Femur (tissue), 1 donor: Measurements from ENCODE around the gene POLD2.

Experiments used
- DNase-seq: peaks from one replicate; pipeline ENCODE4 v3.0.0-alpha.2; 2017

POLD2 gene

DNA sequence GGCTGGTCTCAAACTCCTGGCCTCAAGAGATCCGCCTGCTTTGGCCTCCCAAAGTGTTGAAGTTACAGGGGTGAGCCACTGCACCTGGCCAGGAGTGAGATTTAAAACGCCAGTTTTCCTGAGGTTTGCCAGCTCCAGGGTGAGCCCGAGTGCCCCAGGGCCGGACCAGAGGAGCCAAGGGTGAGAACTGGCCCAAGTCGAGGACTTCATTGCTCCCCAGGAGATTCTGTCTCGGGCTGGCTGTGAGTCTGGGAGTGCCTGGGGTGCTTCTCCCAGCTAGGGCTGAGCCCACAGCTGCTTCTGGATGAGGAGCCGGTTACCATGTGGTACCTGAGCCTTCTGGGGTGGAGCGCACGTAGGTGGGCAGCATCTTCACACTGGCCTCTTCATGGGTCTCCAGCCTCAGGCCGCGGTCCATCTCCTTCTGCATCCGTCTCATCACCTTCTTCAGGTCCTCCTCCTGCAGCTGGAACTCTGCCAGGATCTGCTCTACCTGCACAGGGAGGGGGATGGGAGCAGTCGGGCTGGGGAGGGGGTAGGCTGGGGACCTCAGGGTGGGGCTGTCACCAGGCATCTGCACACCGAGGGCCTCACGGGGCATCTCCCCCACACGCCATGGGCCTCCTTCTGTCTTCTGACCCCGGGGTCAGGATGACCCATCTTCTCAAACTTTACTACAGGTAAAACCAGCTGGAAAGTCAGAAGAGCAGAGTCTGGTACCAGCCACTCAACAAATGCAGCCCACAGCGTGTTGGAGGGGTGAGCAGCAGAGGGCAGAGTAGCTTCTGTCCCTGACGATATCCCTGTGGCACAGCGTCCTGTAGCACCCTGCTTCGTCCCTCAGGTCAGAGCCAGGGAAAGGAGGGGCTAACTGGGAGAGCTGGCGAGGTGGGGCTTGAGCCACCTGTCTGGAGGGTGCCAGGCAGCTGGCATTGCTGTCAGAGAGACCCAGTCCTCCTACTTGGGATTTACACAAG lies 29.9 kb upstream of the POLD2 start:
- peak; percentile 15 for DNase-seq

DNA sequence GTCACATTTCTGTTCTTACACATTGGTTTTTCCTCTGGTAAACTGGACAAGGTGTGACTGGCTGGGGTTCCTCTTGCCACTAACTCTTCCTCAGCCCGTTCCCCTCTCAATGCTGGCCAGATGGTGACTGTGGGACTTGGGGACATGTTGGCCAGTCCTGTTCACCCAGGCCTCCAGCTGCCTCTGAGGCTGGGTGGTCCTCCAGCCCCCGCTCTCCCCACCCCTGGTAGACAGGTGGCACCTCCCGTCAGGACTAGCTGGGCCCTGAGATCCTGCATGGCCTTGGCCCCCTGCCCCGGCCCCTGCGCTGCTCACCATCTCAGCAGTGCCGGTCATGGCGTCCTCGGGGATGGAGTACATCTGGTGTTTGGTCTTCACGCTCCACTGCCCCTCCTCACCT lies 28.6 kb upstream of the POLD2 start:
- DNase-seq = no peak

GRCh38 chr7:44150966-44151941 lies 27.9 kb upstream of the POLD2 start:
- peak; percentile 27 for DNase-seq

GRCh38 chr7:44150466-44150832 lies 27.1 kb upstream of the POLD2 start:
- DNase-seq = peak; percentile 61

GRCh38 chr7:44149571-44150465 lies 26.5 kb upstream of the POLD2 start:
- peak; percentile 55 for DNase-seq

- DNase-seq = no peak
These were observed 25.7 kb upstream of the POLD2 start for GRCh38 chr7:44148961-44149536.

DNA sequence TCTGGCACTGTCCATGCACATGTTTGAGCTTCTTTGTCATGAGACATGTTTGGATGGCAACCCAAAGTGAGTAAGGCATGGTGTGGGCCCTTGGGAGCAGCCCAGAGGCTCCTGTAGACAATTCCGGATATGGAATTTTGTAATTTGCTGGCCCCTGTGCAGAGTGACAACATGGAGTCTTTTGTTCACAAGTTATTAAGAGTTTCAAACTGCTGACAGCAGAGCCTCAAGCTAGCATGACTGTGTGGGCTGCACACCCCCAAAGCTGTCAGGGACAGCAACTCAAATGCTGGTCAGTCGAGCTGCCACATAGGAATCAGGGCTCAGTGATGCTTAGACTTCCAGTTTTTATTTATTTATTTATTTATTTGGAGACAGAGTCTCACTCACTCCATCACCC lies 24.8 kb upstream of the POLD2 start:
- DNase-seq = peak; percentile 13

DNA sequence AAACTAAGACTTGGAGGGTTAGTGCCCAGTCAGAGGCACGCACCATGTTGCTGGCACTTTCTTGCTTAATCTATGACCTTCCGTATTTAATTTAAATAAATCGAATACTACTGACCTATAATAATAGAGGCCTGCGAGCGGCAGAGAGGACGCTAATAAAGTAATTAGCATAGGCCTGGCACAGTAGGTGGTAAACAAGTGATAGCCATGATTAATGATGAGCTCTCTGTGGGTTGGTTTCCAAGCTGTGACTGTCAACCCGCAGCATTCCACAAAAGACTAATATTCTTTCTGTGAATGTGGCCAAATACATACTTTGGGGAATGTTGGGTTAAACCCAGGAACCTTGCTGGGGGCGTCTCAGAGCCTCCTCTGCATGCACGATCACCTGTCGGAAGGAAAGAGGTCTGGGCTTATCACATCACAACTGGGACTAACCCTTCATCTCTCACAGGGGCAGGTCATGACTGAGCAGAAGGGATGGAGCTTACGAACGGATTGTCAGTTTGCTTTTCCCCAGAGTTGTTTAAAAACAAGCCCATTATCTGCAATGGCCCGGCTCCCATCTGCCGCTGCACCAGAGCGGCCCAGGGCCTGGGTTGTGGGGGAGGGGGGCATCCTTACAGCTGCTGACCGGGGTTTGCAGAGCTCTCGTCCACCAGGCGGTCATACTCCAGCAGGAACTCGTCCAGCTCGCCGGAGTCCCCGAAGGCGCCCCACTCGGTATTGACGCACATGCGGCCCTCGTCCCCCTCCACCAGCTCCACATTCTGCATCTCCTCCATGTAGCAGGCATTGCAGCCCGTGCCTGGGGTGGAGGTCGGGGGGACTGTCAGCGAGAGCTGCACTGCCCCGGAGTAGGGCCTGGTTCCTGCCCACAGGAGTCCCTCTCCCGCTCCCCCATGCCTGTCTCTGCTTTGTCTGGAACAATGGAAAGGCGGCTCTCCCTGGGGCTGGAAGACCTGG lies 24.0 kb upstream of the POLD2 start:
- peak; percentile 74 for DNase-seq

GRCh38 chr7:44145969-44146911 lies 22.9 kb upstream of the POLD2 start:
- peak; percentile 86 for DNase-seq

DNA sequence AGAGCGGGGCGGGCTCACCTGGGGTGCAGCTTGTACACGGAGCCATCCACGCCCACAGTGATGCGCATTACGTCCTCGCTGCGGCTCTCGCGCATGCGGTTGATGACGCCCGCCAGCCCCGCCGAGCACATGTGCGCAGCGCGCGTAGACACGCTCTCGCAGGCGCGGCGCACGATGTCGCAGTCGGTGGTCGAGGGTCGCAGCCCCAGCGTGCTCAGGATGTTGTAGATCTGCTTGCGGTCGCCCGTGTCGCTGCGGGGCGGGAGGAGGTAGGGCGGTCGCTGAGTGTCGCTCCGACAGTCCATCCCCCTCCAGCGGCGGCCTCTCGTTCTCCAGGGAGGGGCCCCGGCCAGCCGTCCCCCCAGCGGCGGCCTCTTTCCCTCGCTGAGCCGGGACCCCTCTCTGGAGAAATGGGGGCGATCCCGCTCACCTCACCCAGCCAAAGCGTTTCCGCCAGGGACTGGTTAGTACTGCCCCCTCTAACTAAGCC lies 22.2 kb upstream of the POLD2 start:
- peak; percentile 38 for DNase-seq

DNA sequence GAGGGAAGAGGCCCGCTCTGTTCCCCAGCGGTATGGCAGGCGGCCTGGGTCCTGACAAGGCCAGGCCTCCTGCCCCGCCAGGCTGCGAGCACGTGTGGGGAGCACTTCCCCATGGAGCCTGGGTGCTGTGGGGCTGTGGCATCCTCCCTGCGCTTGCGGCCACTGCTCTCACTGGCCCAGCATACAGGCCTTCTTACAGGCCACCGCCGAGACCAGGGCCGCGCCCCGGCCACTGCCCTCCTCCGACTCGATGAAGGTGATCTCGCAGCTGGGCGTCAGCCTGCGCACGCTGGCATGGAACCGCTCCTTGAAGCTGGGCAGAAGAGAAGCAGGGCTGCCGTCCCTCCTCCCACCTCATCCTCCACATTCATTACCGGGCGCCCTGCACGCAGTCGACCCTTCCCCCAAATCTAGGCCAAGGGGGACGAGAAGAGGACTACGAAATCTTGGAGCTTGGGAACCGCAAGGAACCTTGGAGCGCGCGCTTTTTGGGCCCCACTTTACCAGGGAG lies 21.7 kb upstream of the POLD2 start:
- peak; percentile 13 for DNase-seq

DNA sequence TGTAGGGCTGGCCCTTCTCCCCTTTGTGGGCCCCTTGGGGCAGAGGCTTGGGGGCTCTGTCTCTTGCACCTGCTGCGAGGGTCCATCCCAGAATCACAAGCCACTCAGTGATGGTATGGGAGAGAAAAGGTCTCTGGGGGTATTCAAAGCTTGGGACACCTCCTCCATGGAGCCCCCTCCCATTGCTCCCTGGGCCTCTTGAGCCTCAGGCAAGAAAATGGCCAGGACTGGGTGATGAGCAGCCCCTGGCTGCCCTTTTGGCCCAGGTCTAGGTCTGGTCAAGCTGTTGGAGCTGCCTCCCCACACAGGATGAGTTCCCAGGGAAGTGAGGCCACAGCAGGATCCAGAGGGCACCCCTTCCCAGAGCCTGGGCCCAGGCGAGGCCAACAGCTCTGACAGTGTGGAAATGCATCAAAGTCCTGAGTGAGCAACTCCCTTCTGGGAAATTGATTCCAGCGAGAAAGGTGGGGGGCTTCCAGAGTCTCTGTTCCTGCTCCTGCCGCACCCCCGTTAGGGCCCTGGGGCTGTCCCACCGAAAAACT lies 21.1 kb upstream of the POLD2 start:
- peak; percentile 17 for DNase-seq

DNA sequence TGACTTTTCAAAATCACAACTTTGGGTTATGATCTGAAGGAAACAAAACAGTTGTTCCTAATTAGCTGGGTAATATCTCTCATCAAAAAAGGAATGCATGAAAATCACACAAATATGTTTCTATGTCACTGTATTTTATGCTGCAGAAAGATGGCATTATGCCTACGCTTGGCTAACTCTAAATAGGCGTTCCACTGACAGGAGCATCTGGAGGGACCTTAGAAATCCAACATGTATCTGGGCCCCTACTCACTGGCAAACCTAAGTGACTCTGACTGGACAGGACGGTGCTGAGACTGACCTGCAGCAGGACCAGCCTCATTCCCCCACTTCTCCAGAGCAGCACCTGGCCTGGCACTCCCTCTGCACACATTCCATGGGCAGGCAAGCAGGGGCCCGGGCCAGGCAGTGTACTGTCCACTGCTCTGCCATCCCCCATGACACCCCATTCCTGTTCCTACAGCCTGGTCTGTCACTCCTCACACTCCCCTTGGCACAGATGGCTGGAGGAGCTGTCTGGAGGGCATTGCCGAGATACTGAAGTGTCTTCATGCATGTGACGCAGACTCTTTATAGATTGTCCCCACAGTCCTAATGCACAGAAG lies 20.4 kb upstream of the POLD2 start:
- peak; percentile 33 for DNase-seq

- DNase-seq = peak; percentile 9
These were observed 18.7 kb upstream of the POLD2 start for GRCh38 chr7:44142028-44142427.

GRCh38 chr7:44141221-44141850 lies 18.0 kb upstream of the POLD2 start, which contains the start of gene MYL7:
MYL7 (minus strand) TSS chr7:44141332; CDS start chr7:44141305, 27 bp downstream.
- DNase-seq = no peak

GRCh38 chr7:44140341-44140740 lies 17.0 kb upstream of the POLD2 start:
- DNase-seq = no peak

GRCh38 chr7:44139311-44140010 lies 16.1 kb upstream of the POLD2 start:
- DNase-seq = no peak
